VCaP (cell line): ENCODE data around the gene SHFL.

Source experiments
- H3K27ac ChIP-seq: fragments of 450-650 bp; 2 replicates; pipeline ENCODE4 v1.5.1; 2017
- CTCF ChIP-seq: fragments of 450-650 bp; conservative IDR thresholded peaks from 2 replicates; pipeline ENCODE4 v1.5.1; 2017; ENCODE audit warnings: mild to moderate bottlenecking, moderate library complexity

The SHFL gene

GRCh38 chr19:10111405-10111811 lies 25.3 kb downstream of the SHFL start, which contains the start of gene P2RY11:
Gene P2RY11, plus strand, starts transcription at chr19:10111693. Its CDS starts 29 bp downstream, at chr19:10111722.
- TF ChIP-seq CTCF: no peak
- no peak within 1 kb of the TSS for H3K27ac ChIP-seq

GRCh38 chr19:10112037-10112761 lies 26.1 kb downstream of the SHFL start:
- TF ChIP-seq CTCF: no peak
- H3K27ac ChIP-seq: no peak overlapping the region

- H3K27ac ChIP-seq: no peak overlapping the region
- peak; percentile 62 for TF ChIP-seq CTCF
Observed at GRCh38 chr19:10112895-10113591, 26.9 kb downstream of the SHFL start.

- H3K27ac ChIP-seq: no peak overlapping the region
Observed at GRCh38 chr19:10113592-10113963, 27.5 kb downstream of the SHFL start.

GRCh38 chr19:10113964-10114650 lies 28.0 kb downstream of the SHFL start:
- no peak for TF ChIP-seq CTCF

More at GRCh38 chr19:10113592-10113963, 27.5 kb downstream of the SHFL start:
- no peak for TF ChIP-seq CTCF

GRCh38 chr19:10114651-10115391 lies 28.7 kb downstream of the SHFL start:
- H3K27ac ChIP-seq: no peak overlapping the region
- no peak for TF ChIP-seq CTCF

More at GRCh38 chr19:10113964-10114650, 28.0 kb downstream of the SHFL start:
- no peak overlapping the region for H3K27ac ChIP-seq
